Keratinocyte (primary cell): ENCODE measurements around the gene ITIH3.

Experiments used
- CTCF ChIP-seq, 3 experiments: IDR thresholded peaks in 1 of 3; conservative IDR thresholded peaks in 1 of 3; optimal IDR thresholded peaks in 1 of 3; 2 replicates in 2 of 3; 3 replicates in 1 of 3; pipeline versions ENCODE3 to v1.5.1; 2011; ENCODE audit warnings: low read length in 3 of 3, mild to moderate bottlenecking in 3 of 3, moderate library complexity in 2 of 3, control low read depth in 1 of 3, inconsistent platforms in 1 of 3; ENCODE audit not compliant: insufficient read depth in 2 of 3; ENCODE audit errors: extremely low read depth in 1 of 3
- EZH2 ChIP-seq: IDR thresholded peaks from one replicate; pipeline ENCODE4 v1.6.1; 2012; ENCODE audit warnings: inconsistent platforms, mild to moderate bottlenecking, low read length, moderate library complexity

GRCh38 chr3:52836471-52836845 is 41.9 kb downstream of the ITIH3 start:
- TF ChIP-seq CTCF (optimal IDR thresholded peaks at IDR 0.05 in 1 of 3, IDR thresholded peaks at IDR 0.05 in 1 of 3, conservative IDR thresholded peaks at IDR 0.05 in 1 of 3; ENCODE audit: extremely low read depth in 1 of 3, insufficient read depth in 2 of 3, low read length in 3 of 3) (no peak), EZH2 (no peak)
